ENCODE results near the gene ARL4A. TPM values are rescaled to one million over a fixed set of nuclear protein-coding genes. Genes with fewer than 3 reads are reported as not detected.

Gene ARL4A
- total and polyA plus RNA-seq, 9 of the 15 experiments (the other 6 are each of a cell fraction or from before 2014, with no cell fraction given), result 118 to 688 (median 172) TPM

DNA sequence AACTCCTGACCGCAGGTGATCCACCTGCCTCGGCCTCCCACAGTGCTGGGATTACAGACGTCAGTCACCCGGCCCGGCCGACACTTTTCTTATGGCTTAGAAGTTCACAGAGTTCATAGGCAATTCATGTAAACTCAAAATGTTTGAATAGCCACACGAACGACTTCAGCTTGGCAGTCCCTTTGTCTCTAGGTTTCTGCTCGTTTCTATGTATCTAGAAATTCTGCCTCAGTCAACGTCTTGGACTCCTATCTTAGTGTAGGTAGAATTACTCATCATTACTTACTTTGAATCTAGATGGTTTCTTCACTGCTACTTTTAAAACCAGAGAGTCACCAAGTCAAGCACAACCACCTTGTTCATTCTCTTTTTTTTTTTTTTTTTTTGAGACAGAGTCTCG, 23.7 kb downstream of the ARL4A start:
- H3K4me1 ChIP-seq (replicated peaks in 1 of 2; ENCODE audit: control insufficient read depth in 2 of 2, insufficient read depth in 2 of 2, low read length in 2 of 2), result peaks cover 1 to 27% of the 10 kb centered on the region in 2 experiments; a peak in 4 of 5 replicates
- WGBS (ENCODE audit: insufficient coverage, low coverage, missing lambda C conversion rate), result 84% methylated on average over 10 of the region's 11 CpGs
- H3K27me3 ChIP-seq (ENCODE audit: control insufficient read depth in 2 of 2, insufficient read depth in 2 of 2, low read length in 2 of 2), result no peaks in the 10 kb centered on the region
- H3K9me1 ChIP-seq (ENCODE audit: control insufficient read depth, insufficient read depth, low read length), result no peaks in the 10 kb centered on the region
- no peaks in the 10 kb centered on the region; the same call in 2 of the 3 replicates for H3K36me3 ChIP-seq (ENCODE audit: control insufficient read depth, insufficient read depth, low read length)
- ATAC-seq (no peak), FAIRE-seq (no peak), DNase-seq (ENCODE audit: extremely low read depth in 1 of 4, low spot score in 3 of 4) (no peak)
- no peaks in the 10 kb centered on the region for H4K20me1 ChIP-seq (replicated peaks; ENCODE audit: control insufficient read depth, insufficient read depth, low read length)
- ChIA-PET CTCF (ENCODE audit: low intra/inter-chr PET ratio) (no interaction called here), POLR2A (interaction anchor here (1.9 kb wide), 1 partner anchor 24 kb away, joined by 8 read pairs; the partner anchor contains the start of gene ARL4A)
- no peak overlapping the region for H3K27ac ChIP-seq (ENCODE audit: extremely low read depth, low read depth, low read length)
- H3K79me2 ChIP-seq (ENCODE audit: control insufficient read depth, insufficient read depth, low read length), result peaks cover 37% of the 10 kb centered on the region
- no peak overlapping the region for H2AFZ ChIP-seq (ENCODE audit: low read depth, low read length)
- H3K4me3 ChIP-seq, result no peak overlapping the region
- H3K9ac ChIP-seq (ENCODE audit: insufficient read depth in 1 of 2, low read depth in 2 of 2, low read length in 2 of 2), result no peak overlapping the region
- BruUV-seq (replicated peaks), result no TSS peak
- no peak overlapping the region for H3K4me2 ChIP-seq (ENCODE audit: insufficient read depth, low read length)
- H3K9me3 ChIP-seq (replicated peaks; ENCODE audit: control insufficient read depth, insufficient read depth, low read depth, low read length), result no peaks in the 10 kb centered on the region
- intact Hi-C loops (cut with micrococcal nuclease), result no loop called here
- in situ Hi-C loops (cut with MboI), result loop anchor here (25.0 kb wide), 1 partner anchor 1276 kb away; the partner anchor contains the start of gene ETV1
- TF ChIP-seq FOXP1 (CRISPR knock-in tag; IDR thresholded peaks at IDR 0.05) (no peak), PTTG1 (tag; IDR thresholded peaks at IDR 0.05; ENCODE audit: low read depth) (no peak), KDM5B (IDR thresholded peaks at IDR 0.05; ENCODE audit: insufficient replicate concordance, low read depth, low read length) (no peak), HMGN3 (IDR thresholded peaks at IDR 0.05; ENCODE audit: borderline replicate concordance, extremely low read depth, insufficient read length, low read depth, low read length) (no peak), MBD2 (IDR thresholded peaks at IDR 0.05; ENCODE audit: borderline replicate concordance, low read depth) (no peak), EHMT2 (IDR thresholded peaks at IDR 0.05) (no peak), THRA (IDR thresholded peaks at IDR 0.05) (no peak), SAP30 (IDR thresholded peaks at IDR 0.05; ENCODE audit: borderline replicate concordance, insufficient read depth, low read depth, low read length, poor library complexity, severe bottlenecking) (no peak), HMGXB4 (CRISPR knock-in tag; IDR thresholded peaks at IDR 0.05) (no peak), ZNF224 (CRISPR knock-in tag; IDR thresholded peaks at IDR 0.05) (no peak), ZNF699 (CRISPR knock-in tag; IDR thresholded peaks at IDR 0.05; ENCODE audit: insufficient replicate concordance) (no peak), ZNF232 (CRISPR knock-in tag; IDR thresholded peaks at IDR 0.05) (no peak), U2AF2 (optimal IDR thresholded peaks at IDR 0.05; ENCODE audit: low read depth, low read length) (no peak)
- TF ChIP-seq, protein P1, sequence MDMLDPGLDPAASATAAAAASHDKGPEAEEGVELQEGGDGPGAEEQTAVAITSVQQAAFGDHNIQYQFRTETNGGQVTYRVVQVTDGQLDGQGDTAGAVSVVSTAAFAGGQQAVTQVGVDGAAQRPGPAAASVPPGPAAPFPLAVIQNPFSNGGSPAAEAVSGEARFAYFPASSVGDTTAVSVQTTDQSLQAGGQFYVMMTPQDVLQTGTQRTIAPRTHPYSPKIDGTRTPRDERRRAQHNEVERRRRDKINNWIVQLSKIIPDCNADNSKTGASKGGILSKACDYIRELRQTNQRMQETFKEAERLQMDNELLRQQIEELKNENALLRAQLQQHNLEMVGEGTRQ (CRISPR knock-in tag; IDR thresholded peaks at IDR 0.05), result no peak
